Measurements from ENCODE around the gene HS6ST2.

Gene HS6ST2

GRCh38 chrX:132615391-132616131 lies 342.9 kb downstream of the HS6ST2 start:
- H3K4me3 ChIP-seq (ENCODE audit: low read length) = no peak overlapping the region

GRCh38 chrX:132614297-132614696 lies 344.1 kb downstream of the HS6ST2 start:
- Histone ChIP-seq H3K9me3 (ENCODE audit: control insufficient read depth, low read length) (no peaks in the 10 kb centered on the region), H3K4me3 (ENCODE audit: low read length) (no peak overlapping the region), H3K9ac (ENCODE audit: low read length) (no peak overlapping the region), H3K27me3 (ENCODE audit: control insufficient read depth, insufficient read depth, low read length) (no peaks in the 10 kb centered on the region), H3K4me1 (ENCODE audit: control insufficient read depth, insufficient read depth, low read length) (no peaks in the 10 kb centered on the region), H3K36me3 (ENCODE audit: control insufficient read depth, insufficient read depth, low read length) (no peaks in the 10 kb centered on the region)

More at GRCh38 chrX:132615391-132616131, 342.9 kb downstream of the HS6ST2 start:
- H3K9ac ChIP-seq (ENCODE audit: low read length) = no peak overlapping the region
- no peaks in the 10 kb centered on the region for H3K27me3 ChIP-seq (ENCODE audit: control insufficient read depth, insufficient read depth, low read length)
- no peaks in the 10 kb centered on the region for H3K9me3 ChIP-seq (ENCODE audit: control insufficient read depth, low read length)
- H3K36me3 ChIP-seq (ENCODE audit: control insufficient read depth, insufficient read depth, low read length) = no peaks in the 10 kb centered on the region
- H3K4me1 ChIP-seq (ENCODE audit: control insufficient read depth, insufficient read depth, low read length) = no peaks in the 10 kb centered on the region

- H3K9me3 ChIP-seq (ENCODE audit: control insufficient read depth, low read length) = no peaks in the 10 kb centered on the region
- H3K4me3 ChIP-seq (ENCODE audit: low read length) = no peak overlapping the region
- H3K4me1 ChIP-seq (ENCODE audit: control insufficient read depth, insufficient read depth, low read length) = no peaks in the 10 kb centered on the region
- H3K36me3 ChIP-seq (ENCODE audit: control insufficient read depth, insufficient read depth, low read length) = no peaks in the 10 kb centered on the region
- no peak overlapping the region for H3K9ac ChIP-seq (ENCODE audit: low read length)
- H3K27me3 ChIP-seq (ENCODE audit: control insufficient read depth, insufficient read depth, low read length) = no peaks in the 10 kb centered on the region
These were observed 344.6 kb downstream of the HS6ST2 start for GRCh38 chrX:132613801-132614200.

- Histone ChIP-seq H3K9me3 (ENCODE audit: control insufficient read depth, low read length) (no peaks in the 10 kb centered on the region), H3K9ac (ENCODE audit: low read length) (no peak overlapping the region), H3K27me3 (ENCODE audit: control insufficient read depth, insufficient read depth, low read length) (no peaks in the 10 kb centered on the region), H3K4me3 (ENCODE audit: low read length) (no peak overlapping the region), H3K36me3 (ENCODE audit: control insufficient read depth, insufficient read depth, low read length) (no peaks in the 10 kb centered on the region), H3K4me1 (ENCODE audit: control insufficient read depth, insufficient read depth, low read length) (no peaks in the 10 kb centered on the region)
These were observed 345.4 kb downstream of the HS6ST2 start for GRCh38 chrX:132612821-132613564.

DNA sequence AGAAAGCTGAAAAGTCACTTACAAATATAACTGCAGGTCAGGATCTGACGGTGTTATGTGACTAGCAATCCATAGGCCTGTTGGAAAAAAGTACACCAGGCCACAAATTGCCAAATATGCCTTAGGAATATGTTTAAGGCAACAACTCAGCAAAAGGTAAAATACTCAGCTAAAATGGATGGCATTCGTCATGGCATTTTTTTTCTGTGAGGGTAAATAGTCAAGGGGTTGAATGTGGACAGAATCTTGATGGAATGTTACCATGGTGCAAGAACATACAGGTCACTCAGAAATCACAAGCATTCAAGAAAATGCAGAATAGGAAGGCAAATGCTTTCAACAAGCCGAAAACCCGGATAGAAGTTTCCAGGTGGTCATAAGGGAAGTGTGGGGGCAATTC lies 347.9 kb downstream of the HS6ST2 start:
- H3K4me3 ChIP-seq (ENCODE audit: low read length) = no peak overlapping the region
- no peaks in the 10 kb centered on the region for H3K9me3 ChIP-seq (ENCODE audit: control insufficient read depth, low read length)
- no peaks in the 10 kb centered on the region for H3K4me1 ChIP-seq (ENCODE audit: control insufficient read depth, insufficient read depth, low read length)
- no peak overlapping the region for H3K9ac ChIP-seq (ENCODE audit: low read length)
- H3K27me3 ChIP-seq (ENCODE audit: control insufficient read depth, insufficient read depth, low read length) = no peaks in the 10 kb centered on the region
- no peaks in the 10 kb centered on the region for H3K36me3 ChIP-seq (ENCODE audit: control insufficient read depth, insufficient read depth, low read length)

- Histone ChIP-seq H3K4me3 (ENCODE audit: low read length) (no peak overlapping the region), H3K4me1 (ENCODE audit: control insufficient read depth, insufficient read depth, low read length) (no peaks in the 10 kb centered on the region), H3K27me3 (ENCODE audit: control insufficient read depth, insufficient read depth, low read length) (no peaks in the 10 kb centered on the region), H3K9ac (ENCODE audit: low read length) (no peak overlapping the region), H3K9me3 (ENCODE audit: control insufficient read depth, low read length) (no peaks in the 10 kb centered on the region), H3K36me3 (ENCODE audit: control insufficient read depth, insufficient read depth, low read length) (no peaks in the 10 kb centered on the region)
These were observed 349.0 kb downstream of the HS6ST2 start for GRCh38 chrX:132609362-132609848.

GRCh38 chrX:132603700-132604286 lies 354.6 kb downstream of the HS6ST2 start:
- Histone ChIP-seq H3K4me1 (ENCODE audit: control insufficient read depth, insufficient read depth, low read length) (no peaks in the 10 kb centered on the region), H3K36me3 (ENCODE audit: control insufficient read depth, insufficient read depth, low read length) (no peaks in the 10 kb centered on the region), H3K27me3 (ENCODE audit: control insufficient read depth, insufficient read depth, low read length) (no peaks in the 10 kb centered on the region), H3K9me3 (ENCODE audit: control insufficient read depth, low read length) (no peaks in the 10 kb centered on the region), H3K9ac (ENCODE audit: low read length) (no peak overlapping the region), H3K4me3 (ENCODE audit: low read length) (no peak overlapping the region)

- no peak overlapping the region for H3K9ac ChIP-seq (ENCODE audit: low read length)
- no peaks in the 10 kb centered on the region for H3K9me3 ChIP-seq (ENCODE audit: control insufficient read depth, low read length)
- H3K36me3 ChIP-seq (ENCODE audit: control insufficient read depth, insufficient read depth, low read length) = no peaks in the 10 kb centered on the region
- H3K4me1 ChIP-seq (ENCODE audit: control insufficient read depth, insufficient read depth, low read length) = no peaks in the 10 kb centered on the region
- no peak overlapping the region for H3K4me3 ChIP-seq (ENCODE audit: low read length)
- no peaks in the 10 kb centered on the region for H3K27me3 ChIP-seq (ENCODE audit: control insufficient read depth, insufficient read depth, low read length)
These were observed 355.7 kb downstream of the HS6ST2 start for GRCh38 chrX:132602701-132603100.

DNA sequence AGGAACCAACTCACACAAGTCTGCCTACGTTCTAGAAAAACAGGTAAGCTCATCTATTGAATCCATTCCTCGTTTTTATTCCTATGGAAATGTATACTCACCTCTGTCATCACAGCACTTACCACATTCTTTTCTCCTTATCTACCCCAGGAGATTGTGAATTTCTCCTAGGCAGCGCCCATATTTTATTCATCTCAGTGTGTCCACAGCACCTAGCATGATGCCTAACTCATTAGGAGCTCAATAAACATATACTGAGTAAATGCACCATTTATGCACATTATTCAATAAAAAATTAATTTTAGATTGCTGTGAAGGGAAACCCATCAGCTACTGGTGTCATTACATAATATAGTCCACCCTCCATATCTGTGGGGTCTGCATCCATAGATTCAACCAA lies 363.4 kb downstream of the HS6ST2 start:
- H3K36me3 ChIP-seq (ENCODE audit: control insufficient read depth, insufficient read depth, low read length) = no peaks in the 10 kb centered on the region
- no peaks in the 10 kb centered on the region for H3K27me3 ChIP-seq (ENCODE audit: control insufficient read depth, insufficient read depth, low read length)
- H3K4me3 ChIP-seq (ENCODE audit: low read length) = no peak overlapping the region
- no peaks in the 10 kb centered on the region for H3K4me1 ChIP-seq (ENCODE audit: control insufficient read depth, insufficient read depth, low read length)
- H3K9ac ChIP-seq (ENCODE audit: low read length) = no peak overlapping the region
- no peaks in the 10 kb centered on the region for H3K9me3 ChIP-seq (ENCODE audit: control insufficient read depth, low read length)

DNA sequence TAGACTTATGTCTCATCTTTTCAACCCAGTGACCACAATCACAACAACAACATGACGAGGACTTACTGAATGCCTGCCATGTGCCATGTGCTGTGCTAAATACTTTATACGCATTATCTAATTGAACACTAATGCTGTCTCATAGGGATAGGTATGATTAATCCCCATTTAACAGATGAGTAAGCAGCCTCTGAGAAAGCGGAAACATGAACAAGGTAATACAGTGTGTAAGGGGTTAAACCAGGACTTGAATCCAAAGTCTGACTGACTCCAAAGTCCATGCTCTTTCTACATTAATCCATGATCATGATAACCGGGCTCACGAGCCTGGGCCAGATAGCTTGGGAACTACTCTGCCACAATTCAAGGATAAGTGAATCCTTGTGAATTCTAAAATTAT lies 364.3 kb downstream of the HS6ST2 start:
- H3K4me3 ChIP-seq (ENCODE audit: low read length) = no peak overlapping the region
- no peaks in the 10 kb centered on the region for H3K36me3 ChIP-seq (ENCODE audit: control insufficient read depth, insufficient read depth, low read length)
- no peaks in the 10 kb centered on the region for H3K9me3 ChIP-seq (ENCODE audit: control insufficient read depth, low read length)
- no peaks in the 10 kb centered on the region for H3K27me3 ChIP-seq (ENCODE audit: control insufficient read depth, insufficient read depth, low read length)
- H3K4me1 ChIP-seq (ENCODE audit: control insufficient read depth, insufficient read depth, low read length) = no peaks in the 10 kb centered on the region
- no peak overlapping the region for H3K9ac ChIP-seq (ENCODE audit: low read length)

- Histone ChIP-seq H3K27me3 (ENCODE audit: control insufficient read depth, insufficient read depth, low read length) (no peaks in the 10 kb centered on the region), H3K9ac (ENCODE audit: low read length) (no peak overlapping the region), H3K4me3 (ENCODE audit: low read length) (no peak overlapping the region), H3K36me3 (ENCODE audit: control insufficient read depth, insufficient read depth, low read length) (no peaks in the 10 kb centered on the region), H3K9me3 (ENCODE audit: control insufficient read depth, low read length) (no peaks in the 10 kb centered on the region), H3K4me1 (ENCODE audit: control insufficient read depth, insufficient read depth, low read length) (no peaks in the 10 kb centered on the region)
These were observed 365.5 kb downstream of the HS6ST2 start for GRCh38 chrX:132592880-132593279.

- no peak overlapping the region for H3K4me3 ChIP-seq (ENCODE audit: low read length)
- H3K9ac ChIP-seq (ENCODE audit: low read length) = no peak overlapping the region
- no peaks in the 10 kb centered on the region for H3K36me3 ChIP-seq (ENCODE audit: control insufficient read depth, insufficient read depth, low read length)
- no peaks in the 10 kb centered on the region for H3K27me3 ChIP-seq (ENCODE audit: control insufficient read depth, insufficient read depth, low read length)
- no peaks in the 10 kb centered on the region for H3K9me3 ChIP-seq (ENCODE audit: control insufficient read depth, low read length)
- no peaks in the 10 kb centered on the region for H3K4me1 ChIP-seq (ENCODE audit: control insufficient read depth, insufficient read depth, low read length)
These were observed 366.6 kb downstream of the HS6ST2 start for GRCh38 chrX:132591719-132592275.

Data from mucosa of stomach (tissue), 1 donor.